ENCODE results near the gene NUDT3. TPM values are rescaled to one million over a fixed set of nuclear protein-coding genes. Genes with fewer than 3 reads are reported as not detected.
"Not testable (repeated sequence)": the region's sequence is repeated elsewhere in the genome, so short reads cannot be mapped to it uniquely, and the experiment has no call there.

The NUDT3 gene
- total RNA-seq, 2 donors from 2014 or later: 28.9 to 30.8 TPM

DNA sequence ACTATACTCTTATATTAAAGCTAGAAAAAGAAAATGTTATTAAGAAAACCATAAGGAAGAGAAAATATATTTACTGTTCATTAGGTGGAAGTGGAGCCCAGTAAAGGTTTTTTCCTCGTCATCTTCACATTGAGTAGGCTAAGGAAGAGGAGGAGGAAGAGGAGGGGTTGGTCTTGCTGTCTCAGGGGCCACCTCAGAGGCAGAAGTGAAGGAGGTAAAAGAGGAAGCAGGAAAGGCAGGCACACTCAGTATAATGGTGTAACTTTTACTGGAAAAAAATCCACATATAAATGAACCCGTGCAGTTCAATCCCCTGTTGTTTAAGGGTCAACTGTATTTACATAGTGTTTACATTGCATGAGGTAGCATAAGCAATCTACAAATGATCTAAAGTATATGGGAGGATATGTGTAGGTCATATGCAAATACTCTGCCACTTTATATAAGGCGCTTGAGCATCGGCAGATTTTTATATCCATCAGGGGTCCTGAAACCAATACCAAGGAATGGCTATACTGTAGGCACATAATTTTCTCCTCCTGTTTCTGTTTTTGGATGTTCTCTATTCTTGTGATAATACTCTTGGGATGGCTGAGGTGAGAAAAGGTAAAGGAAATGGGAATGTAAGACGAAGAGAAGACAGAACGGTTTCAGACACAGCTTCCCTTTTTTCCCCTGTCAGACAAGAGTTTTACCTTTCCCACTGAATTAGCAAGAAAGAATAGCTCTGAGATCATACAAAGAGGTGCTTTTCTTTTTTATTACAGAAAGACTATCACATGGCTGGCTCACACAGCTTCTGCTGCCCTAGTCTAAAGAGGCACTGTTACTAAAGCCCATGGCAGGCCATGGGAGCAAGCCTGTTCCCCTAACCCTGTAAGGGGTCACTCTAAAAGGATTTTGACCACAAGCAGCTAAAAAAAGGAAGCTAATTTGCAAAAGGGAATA lies 59.9 kb downstream of the NUDT3 start:
- WGBS: 74% methylated on average over 6 of the region's 6 CpGs
- Histone ChIP-seq H3K9me3 (no peaks in the 10 kb centered on the region), H3K4me3 (no peak overlapping the region), H3K4me1 (replicated peaks) (no peaks in the 10 kb centered on the region), H3K36me3 (no peaks in the 10 kb centered on the region), H3K27ac (no peak overlapping the region), H3K27me3 (replicated peaks; ENCODE audit: insufficient read depth) (no peaks in the 10 kb centered on the region)
- no peak for DNase-seq (ENCODE audit: low spot score)
- TF ChIP-seq POLR2AphosphoS5 (IDR thresholded peaks at IDR 0.05) (no peak), POLR2A (IDR thresholded peaks at IDR 0.05) (no peak)
- TF ChIP-seq, protein P1, sequence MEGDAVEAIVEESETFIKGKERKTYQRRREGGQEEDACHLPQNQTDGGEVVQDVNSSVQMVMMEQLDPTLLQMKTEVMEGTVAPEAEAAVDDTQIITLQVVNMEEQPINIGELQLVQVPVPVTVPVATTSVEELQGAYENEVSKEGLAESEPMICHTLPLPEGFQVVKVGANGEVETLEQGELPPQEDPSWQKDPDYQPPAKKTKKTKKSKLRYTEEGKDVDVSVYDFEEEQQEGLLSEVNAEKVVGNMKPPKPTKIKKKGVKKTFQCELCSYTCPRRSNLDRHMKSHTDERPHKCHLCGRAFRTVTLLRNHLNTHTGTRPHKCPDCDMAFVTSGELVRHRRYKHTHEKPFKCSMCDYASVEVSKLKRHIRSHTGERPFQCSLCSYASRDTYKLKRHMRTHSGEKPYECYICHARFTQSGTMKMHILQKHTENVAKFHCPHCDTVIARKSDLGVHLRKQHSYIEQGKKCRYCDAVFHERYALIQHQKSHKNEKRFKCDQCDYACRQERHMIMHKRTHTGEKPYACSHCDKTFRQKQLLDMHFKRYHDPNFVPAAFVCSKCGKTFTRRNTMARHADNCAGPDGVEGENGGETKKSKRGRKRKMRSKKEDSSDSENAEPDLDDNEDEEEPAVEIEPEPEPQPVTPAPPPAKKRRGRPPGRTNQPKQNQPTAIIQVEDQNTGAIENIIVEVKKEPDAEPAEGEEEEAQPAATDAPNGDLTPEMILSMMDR (IDR thresholded peaks at IDR 0.05): no peak
- intact Hi-C loops (cut with DNase I): loop anchor here (10.0 kb wide), 1 partner anchor 52 kb away; no protein-coding TSS in a partner anchor

DNA sequence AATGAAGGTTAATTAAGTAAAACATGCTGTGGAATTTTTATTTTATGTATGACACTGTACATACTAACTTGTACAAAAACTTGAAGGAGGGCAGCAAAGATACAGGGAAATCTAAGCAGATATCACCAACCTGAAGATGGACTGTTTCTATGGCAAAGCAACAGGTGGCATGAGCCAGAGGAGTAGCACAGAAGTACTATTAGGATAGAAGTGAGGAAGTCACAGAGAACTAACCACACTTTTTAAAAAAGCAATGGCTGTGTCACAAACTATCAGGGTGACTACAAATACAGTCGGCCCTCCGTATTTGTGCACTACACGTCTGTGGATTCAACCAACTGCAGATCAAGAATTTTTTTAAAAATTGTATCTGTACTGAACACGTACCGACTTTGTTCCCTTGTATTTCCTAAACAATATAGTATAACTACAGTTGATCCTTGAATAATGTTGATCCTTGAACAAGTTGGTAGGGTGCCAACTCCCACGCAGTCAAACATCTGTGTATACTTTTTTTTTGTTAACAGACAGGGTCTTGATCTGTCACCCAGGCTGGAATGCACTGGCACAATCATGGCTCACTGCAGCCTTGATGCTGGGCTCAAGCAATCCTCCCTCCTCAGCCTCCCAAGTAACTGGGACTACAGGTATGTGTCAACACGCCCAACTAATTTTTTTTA lies 61.0 kb downstream of the NUDT3 start:
- no peak for TF ChIP-seq POLR2A (IDR thresholded peaks at IDR 0.05)
- TF ChIP-seq POLR2AphosphoS5 (IDR thresholded peaks at IDR 0.05): no peak
- TF ChIP-seq, protein P1 (IDR thresholded peaks at IDR 0.05): no peak
- no peak overlapping the region for H3K4me3 ChIP-seq
- H3K4me1 ChIP-seq (replicated peaks): no peaks in the 10 kb centered on the region
- H3K27me3 ChIP-seq (replicated peaks; ENCODE audit: insufficient read depth): no peaks in the 10 kb centered on the region
- no peaks in the 10 kb centered on the region for H3K9me3 ChIP-seq
- no peak for DNase-seq (ENCODE audit: low spot score)
- WGBS: 49% methylated on average over 7 of the region's 7 CpGs
- no peak overlapping the region for H3K27ac ChIP-seq
- H3K36me3 ChIP-seq: no peaks in the 10 kb centered on the region
- intact Hi-C loops (cut with DNase I): loop anchor here (10.0 kb wide), 1 partner anchor 53 kb away; no protein-coding TSS in a partner anchor

DNA sequence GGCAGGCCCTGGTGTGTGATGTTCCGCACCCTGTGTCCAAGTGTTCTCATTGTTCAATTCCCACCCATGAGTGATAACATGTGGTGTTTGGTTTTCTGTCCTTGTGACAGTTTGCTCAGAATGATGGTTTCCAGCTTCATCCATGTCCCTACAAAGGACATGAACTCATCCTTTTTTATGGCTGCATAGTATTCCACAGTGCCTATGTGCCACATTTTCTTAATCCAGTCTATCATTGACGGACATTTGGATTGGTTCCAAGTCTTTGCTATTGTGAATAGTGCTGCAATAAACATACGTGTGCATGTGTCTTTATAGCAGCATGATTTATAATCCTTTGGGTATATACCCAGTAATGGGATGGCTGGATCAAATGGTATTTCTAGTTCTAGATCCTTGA lies 62.7 kb downstream of the NUDT3 start:
- WGBS: 86% methylated on average over 3 of the region's 3 CpGs
- not testable (repeated sequence) for H3K4me3 ChIP-seq; H3K36me3 ChIP-seq; H3K4me1 ChIP-seq (replicated peaks); DNase-seq (ENCODE audit: low spot score); H3K27me3 ChIP-seq (replicated peaks; ENCODE audit: insufficient read depth); H3K9me3 ChIP-seq; H3K27ac ChIP-seq
- intact Hi-C loops (cut with DNase I): loop anchor here (10.0 kb wide), 1 partner anchor 55 kb away; no protein-coding TSS in a partner anchor

DNA sequence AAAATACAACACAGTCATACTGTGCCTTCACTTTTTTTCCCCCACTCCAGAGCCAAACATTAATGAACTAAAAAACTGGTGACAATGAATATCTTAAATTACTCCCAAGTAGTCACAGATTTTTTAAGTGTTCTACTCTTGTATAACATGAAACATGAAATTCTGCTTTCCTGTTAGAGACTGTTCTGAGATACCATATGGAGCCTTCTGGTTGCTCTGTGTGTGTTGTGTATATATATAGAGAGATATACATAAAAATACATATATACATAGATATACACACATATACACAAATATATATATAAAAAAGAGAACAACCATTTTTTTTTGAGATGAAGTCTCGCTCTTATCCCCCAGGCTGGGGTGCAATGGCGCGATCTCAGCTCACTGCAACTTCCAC lies 63.5 kb downstream of the NUDT3 start:
- 96% methylated on average over 3 of the region's 3 CpGs for WGBS
- H3K27me3 ChIP-seq (replicated peaks; ENCODE audit: insufficient read depth): no peaks in the 10 kb centered on the region
- TF ChIP-seq POLR2A (IDR thresholded peaks at IDR 0.05): no peak
- TF ChIP-seq, protein P1 (IDR thresholded peaks at IDR 0.05): no peak
- no peak for TF ChIP-seq POLR2AphosphoS5 (IDR thresholded peaks at IDR 0.05)
- H3K9me3 ChIP-seq: no peaks in the 10 kb centered on the region
- no peak for DNase-seq (ENCODE audit: low spot score)
- intact Hi-C loops (cut with DNase I): no loop called here
- H3K36me3 ChIP-seq: no peaks in the 10 kb centered on the region
- no peak overlapping the region for H3K4me3 ChIP-seq
- H3K4me1 ChIP-seq (replicated peaks): no peaks in the 10 kb centered on the region
- H3K27ac ChIP-seq: no peak overlapping the region

DNA sequence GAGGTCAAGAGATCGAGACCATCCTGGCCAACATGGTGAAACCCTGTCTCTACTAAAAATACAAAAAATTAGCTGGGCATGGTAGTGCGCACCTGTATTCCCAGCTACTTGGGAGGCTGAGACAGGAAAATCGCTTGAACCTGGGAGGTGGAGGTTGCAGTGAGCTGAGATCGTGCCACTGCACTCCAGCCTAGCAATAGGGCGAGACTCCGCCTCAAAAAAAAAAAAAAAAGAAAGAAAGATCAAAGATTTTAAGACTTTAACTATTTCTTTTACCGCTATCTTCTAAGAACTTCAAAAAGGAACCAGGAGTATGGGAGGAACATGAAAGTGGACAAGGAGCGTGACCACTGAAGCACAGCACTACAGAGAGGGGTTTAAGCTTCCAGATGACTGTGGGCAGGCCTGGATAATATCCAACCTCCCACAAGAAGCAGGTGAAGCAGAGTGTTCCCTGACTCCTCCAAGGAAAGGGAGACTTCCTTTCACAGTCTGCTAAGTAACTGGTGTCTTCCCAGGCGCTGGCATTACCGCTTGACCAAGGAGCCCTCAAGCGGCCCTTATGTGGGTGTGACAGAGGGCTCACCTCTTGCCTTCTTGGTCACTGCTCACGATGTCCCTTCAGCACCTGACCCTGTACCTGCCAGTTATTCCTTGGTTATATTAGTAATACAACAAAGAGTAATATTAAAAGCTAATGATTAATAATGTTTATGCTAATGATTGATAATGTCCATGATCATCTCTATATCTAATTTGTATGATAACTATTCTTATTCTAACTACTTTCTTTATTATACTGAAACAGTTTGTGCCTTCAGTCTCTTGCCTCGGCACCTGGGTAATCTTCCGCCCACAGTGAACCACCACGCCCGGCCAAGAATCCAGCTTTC lies 64.9 kb downstream of the NUDT3 start:
- WGBS: 91% methylated on average over 16 of the region's 16 CpGs
- H3K9me3 ChIP-seq; H3K4me1 ChIP-seq (replicated peaks); intact Hi-C loops (cut with DNase I); H3K36me3 ChIP-seq; H3K27me3 ChIP-seq (replicated peaks; ENCODE audit: insufficient read depth); H3K27ac ChIP-seq; H3K4me3 ChIP-seq; DNase-seq (ENCODE audit: low spot score): not testable (repeated sequence)
